NCI-H69 (cell line): ENCODE data around the gene HSP90AB1.

Source experiments
- DNase-seq: peaks from one replicate; lab custom pipeline; 2025; lab: John Stamatoyannopoulos, UW

The HSP90AB1 gene

GRCh38 chr6:44269178-44269920 lies 22.4 kb downstream of the HSP90AB1 start:
- peak; percentile 41 for DNase-seq

GRCh38 chr6:44269921-44270525 lies 23.1 kb downstream of the HSP90AB1 start, which contains the start of gene TMEM151B:
Gene TMEM151B (plus strand): TSS chr6:44270450. CDS start chr6:44270743, 293 bp downstream.
- peak; percentile 66 for DNase-seq

GRCh38 chr6:44270526-44271405 lies 23.9 kb downstream of the HSP90AB1 start:
- peak; percentile 67 for DNase-seq

- DNase-seq = no peak
Measured at GRCh38 chr6:44271406-44271723, 24.5 kb downstream of the HSP90AB1 start.

GRCh38 chr6:44271914-44272313 lies 25.0 kb downstream of the HSP90AB1 start:
- DNase-seq = no peak

GRCh38 chr6:44272529-44272928 lies 25.6 kb downstream of the HSP90AB1 start:
- no peak for DNase-seq

DNA sequence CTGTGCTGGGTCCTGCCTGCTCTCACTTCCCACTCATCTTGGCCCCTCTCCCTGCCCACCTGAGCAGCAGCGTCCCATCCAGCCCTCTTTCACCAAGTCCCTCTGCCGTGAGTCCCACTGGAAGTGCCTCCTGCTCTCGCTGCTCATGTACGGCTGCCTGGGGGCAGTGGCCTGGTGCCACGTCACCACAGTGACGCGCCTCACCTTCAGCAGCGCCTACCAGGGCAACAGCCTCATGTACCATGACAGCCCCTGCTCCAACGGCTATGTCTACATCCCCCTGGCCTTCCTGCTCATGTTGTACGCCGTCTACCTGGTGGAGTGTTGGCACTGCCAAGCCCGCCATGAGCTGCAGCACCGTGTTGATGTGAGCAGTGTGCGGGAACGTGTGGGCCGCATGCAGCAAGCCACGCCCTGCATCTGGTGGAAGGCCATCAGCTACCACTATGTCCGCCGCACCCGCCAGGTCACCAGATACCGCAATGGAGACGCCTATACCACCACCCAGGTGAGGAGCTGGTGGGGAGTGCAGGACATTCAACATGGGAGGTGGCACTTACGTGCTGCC lies 26.2 kb downstream of the HSP90AB1 start:
- DNase-seq = no peak

- no peak for DNase-seq
Measured at GRCh38 chr6:44273617-44274016, 26.7 kb downstream of the HSP90AB1 start.

- no peak for DNase-seq
Measured at GRCh38 chr6:44275271-44275748, 28.4 kb downstream of the HSP90AB1 start.

GRCh38 chr6:44275749-44276648 lies 29.1 kb downstream of the HSP90AB1 start:
- DNase-seq = no peak

GRCh38 chr6:44276667-44277640 lies 30.1 kb downstream of the HSP90AB1 start:
- no peak for DNase-seq

- DNase-seq = no peak
Measured at GRCh38 chr6:44277763-44278162, 30.9 kb downstream of the HSP90AB1 start.

DNA sequence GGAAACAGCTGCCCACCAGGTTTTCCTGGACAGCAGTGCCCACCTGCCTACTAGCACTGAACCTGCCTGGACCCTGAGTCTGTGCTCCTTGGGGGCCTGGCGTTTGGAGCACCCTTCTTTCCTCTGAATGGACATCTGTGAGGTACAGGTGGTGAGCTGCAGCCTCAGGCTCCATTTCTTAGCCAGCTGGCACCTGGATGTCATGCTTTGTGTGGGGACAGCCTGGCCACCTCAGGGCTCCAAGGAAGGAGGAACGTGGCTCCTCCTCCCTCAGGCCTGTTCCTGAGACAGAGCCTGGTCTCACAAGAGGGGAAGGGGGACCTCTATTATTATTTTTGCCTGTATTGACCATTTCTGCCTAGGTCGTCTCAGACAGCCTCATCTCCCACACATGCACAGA lies 31.4 kb downstream of the HSP90AB1 start:
- DNase-seq = peak; percentile 16

GRCh38 chr6:44278774-44279697 lies 32.1 kb downstream of the HSP90AB1 start:
- no peak for DNase-seq

DNA sequence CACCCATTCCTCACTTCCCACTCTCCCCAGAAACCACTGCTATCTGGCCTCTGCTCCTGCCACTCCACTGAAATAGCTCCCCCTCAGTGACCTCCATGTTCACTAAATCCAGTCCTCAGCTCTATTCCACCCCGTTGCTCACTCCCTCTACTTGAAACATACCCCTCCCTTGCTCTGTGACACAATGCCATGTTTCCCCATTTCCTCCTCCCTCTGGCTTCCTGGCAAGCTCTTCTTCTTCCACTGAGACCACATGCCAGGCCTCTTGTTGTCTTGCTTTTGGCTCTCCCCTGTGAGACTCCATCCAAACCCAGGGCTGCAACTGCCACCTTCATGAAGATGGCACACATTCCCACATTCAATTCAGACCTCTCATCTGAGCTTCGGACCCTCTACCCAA lies 37.2 kb downstream of the HSP90AB1 start:
- DNase-seq = peak; percentile 48

GRCh38 chr6:44284867-44285266 lies 38.0 kb downstream of the HSP90AB1 start:
- no peak for DNase-seq

DNA sequence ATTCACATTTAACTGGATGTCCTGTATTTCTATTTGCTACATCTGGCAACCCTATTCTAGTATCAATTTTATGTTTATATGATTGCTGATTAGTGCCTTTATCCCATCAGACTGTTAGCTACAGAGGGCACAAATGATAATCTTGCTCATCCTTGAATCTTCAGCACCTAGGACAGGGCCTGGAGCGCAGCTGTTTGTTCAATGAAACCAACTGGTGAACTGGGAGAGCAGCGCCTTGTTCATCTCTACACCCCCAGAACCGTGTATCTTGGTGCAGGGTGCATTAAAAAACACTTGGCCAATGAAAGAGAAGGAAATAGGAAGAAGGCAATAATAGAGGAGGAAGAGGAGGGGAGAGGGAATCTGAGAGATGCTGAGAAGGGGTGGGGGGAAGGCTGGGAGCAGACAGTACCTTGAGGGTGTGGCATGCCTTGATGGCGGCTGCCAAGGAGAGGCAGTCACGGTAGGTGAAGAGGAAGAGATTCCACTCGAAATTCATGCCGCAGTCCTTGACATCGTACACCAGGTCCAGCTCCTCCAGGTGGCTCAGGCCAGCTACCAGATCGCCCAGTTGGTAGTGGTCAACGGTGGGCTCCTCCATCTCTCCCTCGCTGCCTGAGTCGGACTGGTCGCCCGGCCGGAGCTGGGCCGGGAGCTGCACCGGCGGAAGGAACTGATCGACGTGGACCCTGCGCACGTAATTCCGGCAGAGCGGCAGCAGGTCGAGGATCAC lies 38.8 kb downstream of the HSP90AB1 start:
- no peak for DNase-seq

- DNase-seq = no peak
Measured at GRCh38 chr6:44286285-44286565, 39.3 kb downstream of the HSP90AB1 start.
